Peyer's patch (tissue), 4 donors: ENCODE measurements around the gene PTCH1. TPM values are rescaled to one million over a fixed set of nuclear protein-coding genes. Genes with fewer than 3 reads are reported as not detected.

ENCODE experiments used
- DNase-seq, 3 donors: peaks; one replicate each; pipeline ENCODE4 v3.0.0-alpha.2; 2017 to 2019
- H3K27ac ChIP-seq, 4 donors: fragments of 200-600 bp; sonication (generic); one replicate each; pipeline ENCODE4 v1.5.1; 2016 to 2019
- H3K27me3 ChIP-seq, 2 donors: fragments of 200-600 bp; sonication (generic); one replicate each; pipeline ENCODE4 v1.5.1; 2019
- H3K36me3 ChIP-seq, 3 donors: fragments of 200-600 bp; sonication (generic); one replicate each; pipeline ENCODE4 v1.5.1; 2016 to 2019
- H3K4me1 ChIP-seq, 4 donors: fragments of 200-600 bp; sonication (generic); one replicate each; pipeline ENCODE4 v1.5.1; 2016 to 2019
- H3K4me3 ChIP-seq, 4 donors: fragments of 200-600 bp; sonication (generic); 1 replicate in 3 of 4; 2 replicates in 1 of 4; pipeline ENCODE4 v1.5.1; 2016 to 2019; ENCODE audit warnings: mild to moderate bottlenecking in 1 of 4
- H3K9me3 ChIP-seq, 4 donors: fragments of 200-600 bp; sonication (generic); one replicate each; pipeline ENCODE4 v1.5.1; 2016 to 2019; ENCODE audit warnings: mild to moderate bottlenecking in 1 of 4
- POLR2A ChIP-seq, 2 donors: fragments of 450-650 bp; IDR thresholded peaks; one replicate each; pipeline ENCODE4 v1.5.1; 2017; ENCODE audit warnings: antibody characterized with exemption in 2 of 2, mild to moderate bottlenecking in 2 of 2, moderate library complexity in 2 of 2
- total RNA-seq, 4 donors: library from RNA; depleted of rRNA; stranded (reverse); fragments of >200 nt; gene quantifications; one replicate each; pipeline ENCODE4 v1.1.0, GENCODE V29; 2016
- TF ChIP-seq, protein P1 (sequence below), 6 experiments: fragments of 450-650 bp in 4 of 6; fragments of 200-600 bp in 2 of 6; sonication (generic) in 1 of 6; IDR thresholded peaks; one replicate each; pipeline ENCODE4 v1.5.1; 2017 to 2019; ENCODE audit warnings: antibody characterized with exemption in 6 of 6, mild to moderate bottlenecking in 3 of 6, moderate library complexity in 1 of 6

PTCH1 gene
- total RNA-seq, 4 donors from 2014 or later, result 16.5 to 71.0 (median 24.0) TPM

DNA sequence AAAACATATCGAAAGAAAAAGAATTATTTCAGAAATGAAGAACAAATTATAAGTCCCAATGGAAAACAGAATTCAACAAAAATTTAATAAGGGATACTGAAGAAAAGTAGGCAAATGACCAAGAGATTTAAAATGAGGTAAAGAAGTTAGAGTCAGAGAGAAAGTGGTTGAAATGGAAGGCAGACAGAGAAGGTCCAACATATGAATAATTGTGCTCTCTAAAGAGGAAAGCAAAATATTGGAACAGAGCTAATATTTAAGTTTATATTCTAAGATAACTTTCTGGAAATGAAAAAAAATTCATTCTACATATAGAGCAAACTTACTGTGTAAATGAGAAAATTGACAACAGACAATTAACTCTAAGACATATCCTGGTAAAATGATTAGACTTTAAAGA is 94.1 kb downstream of the PTCH1 start:
- TF ChIP-seq POLR2A (IDR thresholded peaks at IDR 0.05), result no peak
- TF ChIP-seq, protein P1, sequence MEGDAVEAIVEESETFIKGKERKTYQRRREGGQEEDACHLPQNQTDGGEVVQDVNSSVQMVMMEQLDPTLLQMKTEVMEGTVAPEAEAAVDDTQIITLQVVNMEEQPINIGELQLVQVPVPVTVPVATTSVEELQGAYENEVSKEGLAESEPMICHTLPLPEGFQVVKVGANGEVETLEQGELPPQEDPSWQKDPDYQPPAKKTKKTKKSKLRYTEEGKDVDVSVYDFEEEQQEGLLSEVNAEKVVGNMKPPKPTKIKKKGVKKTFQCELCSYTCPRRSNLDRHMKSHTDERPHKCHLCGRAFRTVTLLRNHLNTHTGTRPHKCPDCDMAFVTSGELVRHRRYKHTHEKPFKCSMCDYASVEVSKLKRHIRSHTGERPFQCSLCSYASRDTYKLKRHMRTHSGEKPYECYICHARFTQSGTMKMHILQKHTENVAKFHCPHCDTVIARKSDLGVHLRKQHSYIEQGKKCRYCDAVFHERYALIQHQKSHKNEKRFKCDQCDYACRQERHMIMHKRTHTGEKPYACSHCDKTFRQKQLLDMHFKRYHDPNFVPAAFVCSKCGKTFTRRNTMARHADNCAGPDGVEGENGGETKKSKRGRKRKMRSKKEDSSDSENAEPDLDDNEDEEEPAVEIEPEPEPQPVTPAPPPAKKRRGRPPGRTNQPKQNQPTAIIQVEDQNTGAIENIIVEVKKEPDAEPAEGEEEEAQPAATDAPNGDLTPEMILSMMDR (IDR thresholded peaks at IDR 0.05), result no peak
- Histone ChIP-seq H3K9me3 (peaks cover 0 to 18% (median 4%) of the 10 kb centered on the region in 4 donors), H3K27me3 (no peaks in the 10 kb centered on the region), H3K4me1 (no peaks in the 10 kb centered on the region), H3K27ac (no peak overlapping the region), H3K36me3 (no peaks in the 10 kb centered on the region), H3K4me3 (no peak overlapping the region)
- no peak for DNase-seq

- Histone ChIP-seq H3K36me3 (no peaks in the 10 kb centered on the region), H3K4me3 (no peak overlapping the region), H3K27ac (no peak overlapping the region), H3K4me1 (no peaks in the 10 kb centered on the region), H3K9me3 (peaks cover 0 to 18% (median 4%) of the 10 kb centered on the region in 4 donors), H3K27me3 (no peaks in the 10 kb centered on the region)
- no peak for DNase-seq
- no peak for TF ChIP-seq POLR2A (IDR thresholded peaks at IDR 0.05)
- TF ChIP-seq, protein P1 (IDR thresholded peaks at IDR 0.05), result no peak
Measured at GRCh38 chr9:95420518-95420917, 96.3 kb downstream of the PTCH1 start.

GRCh38 chr9:95419444-95419843 is 97.3 kb downstream of the PTCH1 start:
- no peaks in the 10 kb centered on the region for H3K36me3 ChIP-seq
- no peaks in the 10 kb centered on the region for H3K27me3 ChIP-seq
- H3K27ac ChIP-seq, result no peak overlapping the region

DNA sequence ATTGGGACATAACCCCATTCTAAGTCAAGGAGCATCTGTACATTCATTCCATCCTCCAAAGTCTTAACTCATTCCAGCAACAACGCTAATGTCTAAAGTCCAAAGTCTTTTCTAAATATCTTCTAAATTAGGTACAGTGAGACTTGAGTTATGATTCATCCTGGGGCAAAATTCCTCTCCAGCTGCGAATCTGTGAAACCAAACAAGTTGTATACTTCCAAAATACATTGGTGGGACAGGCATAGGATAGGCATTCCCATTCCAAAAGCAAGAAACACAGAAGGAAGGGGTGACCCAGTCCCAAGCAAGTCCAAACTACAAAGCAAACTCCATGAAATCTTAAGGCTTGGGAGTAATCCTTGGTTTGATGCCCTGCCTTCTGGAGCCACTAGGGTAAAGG is 101.6 kb downstream of the PTCH1 start:
- no peak overlapping the region for H3K27ac ChIP-seq
- no peaks in the 10 kb centered on the region for H3K36me3 ChIP-seq
- no peak for TF ChIP-seq POLR2A (IDR thresholded peaks at IDR 0.05)
- TF ChIP-seq, protein P1 (IDR thresholded peaks at IDR 0.05), result no peak
- no peak for DNase-seq
- H3K4me3 ChIP-seq, result no peak overlapping the region
- H3K9me3 ChIP-seq, result no peaks in the 10 kb centered on the region
- H3K4me1 ChIP-seq, result no peaks in the 10 kb centered on the region
- H3K27me3 ChIP-seq, result no peaks in the 10 kb centered on the region

More at GRCh38 chr9:95419444-95419843, 97.3 kb downstream of the PTCH1 start:
- Histone ChIP-seq H3K4me3 (no peak overlapping the region), H3K9me3 (peaks cover 0 to 18% (median 4%) of the 10 kb centered on the region in 4 donors), H3K4me1 (no peaks in the 10 kb centered on the region)
- no peak for DNase-seq
- TF ChIP-seq, protein P1 (IDR thresholded peaks at IDR 0.05), result no peak
- no peak for TF ChIP-seq POLR2A (IDR thresholded peaks at IDR 0.05)

DNA sequence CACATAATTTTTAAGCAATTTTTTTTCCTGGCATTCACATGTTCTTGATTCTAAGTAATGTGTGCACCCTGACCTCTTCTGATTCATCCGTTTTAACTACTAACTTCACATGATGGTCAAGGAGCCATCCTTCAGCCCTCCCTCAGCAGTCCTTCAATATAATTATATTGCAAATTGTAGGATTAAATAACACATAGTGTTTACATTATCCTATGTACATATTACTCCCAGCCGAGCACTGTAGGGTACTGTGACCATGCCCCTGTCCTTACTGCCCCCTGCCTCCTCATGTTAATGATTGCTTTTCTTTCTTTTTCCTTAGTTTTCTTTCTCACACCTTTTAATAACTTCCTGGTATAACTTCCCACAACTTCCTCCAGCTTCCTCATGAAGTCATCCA is 103.0 kb downstream of the PTCH1 start:
- Histone ChIP-seq H3K36me3 (no peaks in the 10 kb centered on the region), H3K4me3 (no peak overlapping the region), H3K9me3 (no peaks in the 10 kb centered on the region), H3K4me1 (no peaks in the 10 kb centered on the region), H3K27me3 (no peaks in the 10 kb centered on the region), H3K27ac (no peak overlapping the region)
- no peak for DNase-seq
- TF ChIP-seq, protein P1 (IDR thresholded peaks at IDR 0.05), result no peak
- no peak for TF ChIP-seq POLR2A (IDR thresholded peaks at IDR 0.05)
